Erythroblast (primary cell): ENCODE results near the gene HGF.

Experiments
- DNase-seq, 2 experiments: peaks; one replicate each; lab custom pipeline; 2025; lab: John Stamatoyannopoulos, UW
- GATA1 ChIP-seq: IDR thresholded peaks from 2 replicates; pipeline ENCODE4 v1.6.1; 2011; ENCODE audit warnings: low read depth, mild to moderate bottlenecking, control low read depth, low read length, moderate library complexity
- POLR2A ChIP-seq: IDR thresholded peaks from 2 replicates; pipeline ENCODE4 v1.6.1; 2011; ENCODE audit warnings: mild to moderate bottlenecking, low read length

The HGF gene

GRCh38 chr7:81721437-81721836, 48.4 kb downstream of the HGF start:
- no peak for DNase-seq
- TF ChIP-seq GATA1 (no peak), POLR2A (no peak)

GRCh38 chr7:81719865-81720264, 50.0 kb downstream of the HGF start:
- no peak for DNase-seq
- TF ChIP-seq GATA1 = no peak

- no peak for TF ChIP-seq POLR2A
- peak in 1 of 2 experiments; percentile 30 for DNase-seq
These were observed 53.8 kb downstream of the HGF start for GRCh38 chr7:81715984-81716588.

- TF ChIP-seq POLR2A = no peak
- TF ChIP-seq GATA1 = no peak
- DNase-seq = no peak
These were observed 55.5 kb downstream of the HGF start for GRCh38 chr7:81714306-81714705.

- TF ChIP-seq POLR2A = no peak
- TF ChIP-seq GATA1 = no peak
- DNase-seq = no peak
These were observed 59.1 kb downstream of the HGF start for GRCh38 chr7:81710751-81711150.

- TF ChIP-seq POLR2A (no peak), GATA1 (no peak)
- DNase-seq = no peak
These were observed 60.0 kb downstream of the HGF start for GRCh38 chr7:81709836-81710235.

- TF ChIP-seq GATA1 = no peak
- no peak for TF ChIP-seq POLR2A
- no peak for DNase-seq
These were observed 61.9 kb downstream of the HGF start for GRCh38 chr7:81707966-81708365.

- TF ChIP-seq GATA1 (no peak), POLR2A (no peak)
- no peak for DNase-seq
These were observed 62.7 kb downstream of the HGF start for GRCh38 chr7:81707196-81707595.

- TF ChIP-seq POLR2A (no peak), GATA1 (no peak)
These were observed 64.6 kb downstream of the HGF start for GRCh38 chr7:81705206-81705605.

GRCh38 chr7:81704595-81704994, 65.3 kb downstream of the HGF start:
- no peak for DNase-seq
- TF ChIP-seq POLR2A = no peak
- no peak for TF ChIP-seq GATA1

More at GRCh38 chr7:81705206-81705605, 64.6 kb downstream of the HGF start:
- DNase-seq = no peak

GRCh38 chr7:81698965-81699364, 70.9 kb downstream of the HGF start:
- no peak for DNase-seq
- no peak for TF ChIP-seq POLR2A
- TF ChIP-seq GATA1 = no peak

GRCh38 chr7:81694711-81695110, 75.1 kb downstream of the HGF start:
- DNase-seq = no peak
- TF ChIP-seq POLR2A = no peak
- no peak for TF ChIP-seq GATA1

GRCh38 chr7:81693894-81694293, 76.0 kb downstream of the HGF start:
- no peak for DNase-seq
- TF ChIP-seq POLR2A (no peak), GATA1 (no peak)

- TF ChIP-seq GATA1 (no peak), POLR2A (no peak)
- DNase-seq = no peak
These were observed 76.8 kb downstream of the HGF start for GRCh38 chr7:81693080-81693479.

GRCh38 chr7:81692146-81692905, 77.5 kb downstream of the HGF start:
- no peak for DNase-seq
- TF ChIP-seq POLR2A = no peak
